HepG2 (cell line): Measurements from ENCODE around the gene TAGAP. TPM values are rescaled to one million over a fixed set of nuclear protein-coding genes. Genes with fewer than 3 reads are reported as not detected.

ENCODE experiments used
- ATAC-seq: fragments of 200-7000 bp; cut with Tn5 transposase; 3 replicates; pipeline ENCODE4 v1.9.1; 2020; ENCODE audit warnings: mild to moderate bottlenecking, moderate library complexity
- BruUV-seq: library from RNA; stranded (reverse); fragments of 400-500 nt; replicated peaks from 2 replicates; lab custom pipeline; 2021; lab: Mats Ljungman, UMichigan
- CTCF ChIA-PET: fragments of 300-600 bp; formaldehyde crosslinking; extraction: SDS; loops from one replicate; lab custom pipeline; 2021; ENCODE audit warnings: low total read pairs, inconsistent platforms, low intra/inter-chr PET ratio; lab: Yijun Ruan, JAX
- POLR2A ChIA-PET: fragments of 350-600 bp; sonication (Branson Sonifier 250); formaldehyde crosslinking; loops from one replicate; lab custom pipeline; 2020; ENCODE audit warnings: antibody characterized with exemption, inconsistent platforms; lab: Yijun Ruan, JAX
- DNase-seq: peaks from one replicate; pipeline ENCODE4 v3.0.0-alpha.2; 2015; ENCODE audit warnings: low spot score
- FAIRE-seq: peaks from 3 replicates; lab custom pipeline; 2011; peaks lifted over from hg19 to GRCh38; lab: Jason Lieb, UNC
- H2AFZ ChIP-seq: one replicate; pipeline ENCODE4 v1.6.1; 2011; ENCODE audit warnings: low read length, inconsistent platforms
- H3K27ac ChIP-seq: fragments of 300-600 bp; 3 replicates; pipeline ENCODE4 v1.8.0; 2011; ENCODE audit warnings: mixed run types, mild to moderate bottlenecking, mixed read lengths, low read length, inconsistent platforms; ENCODE audit not compliant: insufficient read depth; ENCODE audit errors: extremely low read length
- H3K27me3 ChIP-seq, 2 experiments: fragments of 200-600 bp in 1 of 2; 2 replicates in 1 of 2; 3 replicates in 1 of 2; pipeline versions ENCODE4 v1.6.0 to v1.8.0; 2011; ENCODE audit warnings: low read length in 2 of 2, mild to moderate bottlenecking in 2 of 2, moderate library complexity in 2 of 2, inconsistent platforms in 1 of 2; ENCODE audit not compliant: insufficient read depth in 2 of 2, control insufficient read depth in 1 of 2
- H3K36me3 ChIP-seq, 2 experiments: fragments of 200-600 bp in 1 of 2; replicated peaks in 1 of 2; 2 replicates in 1 of 2; 3 replicates in 1 of 2; pipeline versions ENCODE4 v1.5.1 to v1.8.0; 2011; ENCODE audit warnings: low read length in 2 of 2, inconsistent platforms in 1 of 2; ENCODE audit not compliant: insufficient read depth in 2 of 2, control insufficient read depth in 1 of 2
- H3K4me1 ChIP-seq: 2 replicates; pipeline ENCODE4 v1.5.1; 2012; ENCODE audit warnings: low read length, inconsistent platforms; ENCODE audit not compliant: insufficient read depth
- H3K4me2 ChIP-seq: 2 replicates; pipeline ENCODE4 v1.6.0; 2011; ENCODE audit warnings: low read depth, low read length, inconsistent platforms
- H3K4me3 ChIP-seq, 3 experiments: fragments of 200-600 bp in 1 of 3; sonication (generic), shearing (Covaris generic) in 1 of 3; replicated peaks in 1 of 3; 2 replicates each; pipeline ENCODE4 v1.5.1; 2011 to 2016; ENCODE audit warnings: low read length in 3 of 3, inconsistent platforms in 2 of 3, low read depth in 2 of 3, mild to moderate bottlenecking in 2 of 3, control low read depth in 1 of 3, mixed read lengths in 1 of 3; ENCODE audit not compliant: insufficient read depth in 1 of 3
- H3K79me2 ChIP-seq: one replicate; pipeline ENCODE4 v1.6.1; 2011; ENCODE audit warnings: low read length, inconsistent platforms; ENCODE audit not compliant: insufficient read depth
- H3K9ac ChIP-seq: 2 replicates; pipeline ENCODE4 v1.6.0; 2011; ENCODE audit warnings: mild to moderate bottlenecking, low read depth, low read length, inconsistent platforms; ENCODE audit not compliant: insufficient read depth
- H3K9me3 ChIP-seq: 2 replicates; pipeline ENCODE4 v1.5.1; 2012; ENCODE audit warnings: mild to moderate bottlenecking, low read length
- H4K20me1 ChIP-seq: 2 replicates; pipeline ENCODE4 v1.6.0; 2011; ENCODE audit warnings: inconsistent platforms, mild to moderate bottlenecking, low read length, moderate library complexity; ENCODE audit not compliant: insufficient read depth
- ATRX ChIP-seq: sonication (generic); formaldehyde crosslinking; IDR thresholded peaks from 2 replicates; pipeline ENCODE4 v1.4.0; 2020; ENCODE audit warnings: missing genetic modification reagents, borderline replicate concordance
- MAFK ChIP-seq, 2 experiments: IDR thresholded peaks in 1 of 2; conservative IDR thresholded peaks in 1 of 2; 2 replicates each; pipeline ENCODE4 v1.6.1; 2011; ENCODE audit warnings: improper control_type of control experiment in 2 of 2, low read length in 2 of 2
- NFATC3 ChIP-seq: sonication (generic); formaldehyde crosslinking; IDR thresholded peaks from 2 replicates; pipeline ENCODE4 v1.5.1; 2020; ENCODE audit warnings: mild to moderate bottlenecking, missing genetic modification reagents
- ZNF503 ChIP-seq: sonication (generic); formaldehyde crosslinking; IDR thresholded peaks from 2 replicates; pipeline ENCODE4 v1.4.0; 2020; ENCODE audit warnings: missing genetic modification reagents
- WGBS: methylation state at CpG from one replicate; pipeline ENCODE4 v1.1.6; 2017; ENCODE audit warnings: low lambda C conversion rate; 5-methylcytosine and 5-hydroxymethylcytosine counted together
- in situ Hi-C: cut with HindIII; loops from 2 replicates; pipeline ENCODE4 v1.10.0; 2017; ENCODE audit warnings: low pct_unique_long_range_greater_than_20kb; ENCODE audit not compliant: extremely low pct_ligation_motif_present
- intact Hi-C: fragments of 100-400 bp; cut with micrococcal nuclease; formaldehyde crosslinking; loops from one replicate; pipeline ENCODE4 v1.10.0; 2022; ENCODE audit not compliant: unreplicated experiment
- polyA plus RNA-seq, 8 experiments: library from polyadenylated mRNA; depleted of rRNA in 3 of 8; stranded (reverse) in 7 of 8; unstranded in 1 of 8; fragments of >200 nt; fragmentation: Illumina TruSeq in 4 of 8; extraction: Trizol in 4 of 8; gene quantifications; 2 replicates each; pipeline versions ENCODE4 v1.2.1 to v1.2.3, GENCODE V29; 2011 to 2016; ENCODE audit warnings: low read depth in 4 of 8, missing spikeins in 1 of 8, mixed read lengths in 1 of 8; ENCODE audit not compliant: insufficient read depth in 1 of 8
- total RNA-seq, 5 experiments: library from RNA; depleted of rRNA; stranded (reverse); fragments of >200 nt; fragmentation: Illumina TruSeq; extraction: Trizol; gene quantifications; 2 replicates each; pipeline ENCODE4 v1.2.3, GENCODE V29; 2016; ENCODE audit warnings: low read depth in 1 of 5

TAGAP gene
- total and polyA plus RNA-seq, 2 of the 13 experiments (the other 11 are each of a cell fraction or from before 2014, with no cell fraction given): not detected

- no TSS peak for BruUV-seq
- CTCF ChIA-PET: no interaction called here
- H4K20me1 ChIP-seq: no peaks in the 10 kb centered on the region
- in situ Hi-C loops: no loop called here
- H3K4me2 ChIP-seq: no peak overlapping the region
- no peaks in the 10 kb centered on the region for H3K36me3 ChIP-seq
- ATAC-seq (no peak), DNase-seq (no peak)
- H3K9me3 ChIP-seq: no peaks in the 10 kb centered on the region
- H3K4me3 ChIP-seq: no peak overlapping the region
- WGBS: 35% methylated on average over 6 of the region's 6 CpGs
- no peaks in the 10 kb centered on the region for H3K4me1 ChIP-seq
- no peaks in the 10 kb centered on the region for H3K79me2 ChIP-seq
- TF ChIP-seq NFATC3 (CRISPR knock-in tag) (no peak), ATRX (CRISPR knock-in tag) (no peak)
- TF ChIP-seq, all 625 proteins: peak for 0
- Histone ChIP-seq H3K9ac (no peak overlapping the region), H3K27ac (no peak overlapping the region), H3K27me3 (peaks cover 10 to 74% of the 10 kb centered on the region in 2 experiments; a peak in 4 of 5 replicates), H2AFZ (no peak overlapping the region)
- intact Hi-C loops: no loop called here
- FAIRE-seq: no peak
- POLR2A ChIA-PET: no interaction called here
These were observed 12.1 kb upstream of the TAGAP start for GRCh38 chr6:159056899-159057298.

GRCh38 chr6:159056432-159056831 lies 11.6 kb upstream of the TAGAP start:
- no peak overlapping the region for H3K4me2 ChIP-seq
- no peak overlapping the region for H3K9ac ChIP-seq
- FAIRE-seq (no peak), ATAC-seq (no peak), DNase-seq (no peak)
- no TSS peak for BruUV-seq
- in situ Hi-C loops (no loop called here), intact Hi-C loops (no loop called here)
- H3K4me1 ChIP-seq: no peaks in the 10 kb centered on the region
- H3K79me2 ChIP-seq: no peaks in the 10 kb centered on the region
- H4K20me1 ChIP-seq: no peaks in the 10 kb centered on the region
- H3K4me3 ChIP-seq: no peak overlapping the region
- TF ChIP-seq ZNF503: no peak
- TF ChIP-seq MAFK (conservative IDR thresholded peaks at IDR 0.05 in 1 of 2, IDR thresholded peaks at IDR 0.05 in 1 of 2; ENCODE audit: low read length in 2 of 2): 0 out of 4 replicates have a peak, but pooled peaks of 1 of the 2 experiments have one; percentile 35
- CTCF ChIA-PET: no interaction called here
- WGBS: 0% methylated on average over 2 of the region's 2 CpGs
- POLR2A ChIA-PET: no interaction called here
- no peaks in the 10 kb centered on the region for H3K36me3 ChIP-seq
- H3K27ac ChIP-seq: no peak overlapping the region
- peaks cover 10 to 73% of the 10 kb centered on the region in 2 experiments; a peak in 4 of 5 replicates for H3K27me3 ChIP-seq
- H2AFZ ChIP-seq: no peak overlapping the region
- no peaks in the 10 kb centered on the region for H3K9me3 ChIP-seq
